Endothelial cell of umbilical vein (primary cell): ENCODE data around the gene DSCAML1. TPM values are rescaled to one million over a fixed set of nuclear protein-coding genes. Genes with fewer than 3 reads are reported as not detected.

Experiments used
- BruUV-seq: library from RNA; stranded (reverse); fragments of 400-500 nt; replicated peaks from 2 replicates; lab custom pipeline; 2021; lab: Mats Ljungman, UMichigan
- CTCF ChIA-PET: fragments of 300-600, 350-600 bp; sonication (Branson Sonifier 250); formaldehyde crosslinking; loops from one replicate; lab custom pipeline; 2021; ENCODE audit warnings: antibody characterized with exemption, inconsistent platforms; lab: Charles Lee
- POLR2A ChIA-PET: fragments of 300-600, 350-600 bp; sonication (Branson Sonifier 250); formaldehyde crosslinking; loops from one replicate; lab custom pipeline; 2021; ENCODE audit warnings: antibody characterized with exemption, inconsistent platforms; lab: Charles Lee
- DNase-seq: peaks from one replicate; pipeline ENCODE4 v3.0.0-alpha.2; 2011; ENCODE audit warnings: low read depth, low spot score
- FAIRE-seq: peaks from 2 replicates; lab custom pipeline; 2011; peaks lifted over from hg19 to GRCh38; lab: Jason Lieb, UNC
- H2AFZ ChIP-seq: 2 replicates; pipeline ENCODE4 v1.6.0; 2012; ENCODE audit warnings: low read depth, low read length, control low read depth, inconsistent platforms
- H3K27ac ChIP-seq: 2 replicates; pipeline ENCODE4 v1.5.1; 2011; ENCODE audit warnings: low read depth, mild to moderate bottlenecking, control low read depth, low read length, moderate library complexity; ENCODE audit not compliant: insufficient read depth
- H3K27me3 ChIP-seq, 2 experiments: 2 replicates each; pipeline versions ENCODE4 v1.6.0 to v1.6.1; 2011; ENCODE audit warnings: low read length in 2 of 2, mixed read lengths in 1 of 2; ENCODE audit not compliant: control insufficient read depth in 2 of 2, insufficient read depth in 2 of 2
- H3K36me3 ChIP-seq, 2 experiments: 2 replicates in 1 of 2; 3 replicates in 1 of 2; pipeline ENCODE4 v1.5.1; 2011; ENCODE audit warnings: low read length in 2 of 2, mild to moderate bottlenecking in 1 of 2, moderate library complexity in 1 of 2; ENCODE audit not compliant: control insufficient read depth in 2 of 2, insufficient read depth in 2 of 2; ENCODE audit errors: extremely low read depth in 1 of 2
- H3K4me1 ChIP-seq: 3 replicates; pipeline ENCODE4 v1.5.1; 2011; ENCODE audit warnings: mild to moderate bottlenecking, low read length; ENCODE audit not compliant: control insufficient read depth, insufficient read depth; ENCODE audit errors: extremely low read depth
- H3K4me2 ChIP-seq: 2 replicates; pipeline ENCODE4 v1.6.1; 2011; ENCODE audit warnings: low read length, control low read depth, mixed read lengths; ENCODE audit not compliant: insufficient read depth
- H3K4me3 ChIP-seq, 3 experiments: fragments of 200-600 bp in 1 of 3; sonication (generic), shearing (Covaris generic) in 1 of 3; replicated peaks in 1 of 3; 2 replicates each; pipeline ENCODE4 v1.5.1; 2011 to 2016; ENCODE audit warnings: control low read depth in 3 of 3, low read length in 3 of 3, mild to moderate bottlenecking in 2 of 3, inconsistent platforms in 1 of 3, low read depth in 1 of 3, moderate library complexity in 1 of 3; ENCODE audit not compliant: insufficient read depth in 1 of 3
- H3K79me2 ChIP-seq: 2 replicates; pipeline ENCODE4 v1.6.0; 2012; ENCODE audit warnings: low read length, inconsistent platforms; ENCODE audit not compliant: control insufficient read depth, insufficient read depth
- H3K9ac ChIP-seq: replicated peaks from 2 replicates; pipeline ENCODE3; 2011; ENCODE audit warnings: low read length, control low read depth; ENCODE audit not compliant: insufficient read depth; ENCODE audit errors: extremely low read depth
- H3K9me1 ChIP-seq: replicated peaks from 3 replicates; pipeline ENCODE4 v1.6.0; 2011; ENCODE audit warnings: mild to moderate bottlenecking, low read length; ENCODE audit not compliant: control insufficient read depth, insufficient read depth; ENCODE audit errors: extremely low read depth
- H3K9me3 ChIP-seq: replicated peaks from 2 replicates; pipeline ENCODE4 v1.5.1; 2012; ENCODE audit warnings: low read length, inconsistent platforms; ENCODE audit not compliant: control insufficient read depth, insufficient read depth
- H4K20me1 ChIP-seq: replicated peaks from 2 replicates; pipeline ENCODE3; 2011; ENCODE audit warnings: mild to moderate bottlenecking, low read length; ENCODE audit not compliant: control insufficient read depth, insufficient read depth; ENCODE audit errors: extremely low read depth
- CTCF ChIP-seq, 2 donors: IDR thresholded peaks; 1 replicate in 1 of 2; 2 replicates in 1 of 2; pipeline ENCODE4 v1.5.1; 2011; ENCODE audit warnings: low read length in 2 of 2, mild to moderate bottlenecking in 2 of 2, moderate library complexity in 2 of 2, control low read depth in 1 of 2, inconsistent platforms in 1 of 2, low read depth in 1 of 2; ENCODE audit not compliant: insufficient read depth in 1 of 2; ENCODE audit errors: extremely low read depth in 1 of 2
- EZH2 ChIP-seq: IDR thresholded peaks from 2 replicates; pipeline ENCODE4 v1.6.1; 2012; ENCODE audit warnings: borderline replicate concordance, low read depth, mild to moderate bottlenecking, moderate library complexity, low read length, inconsistent platforms; ENCODE audit not compliant: severe bottlenecking
- FOS ChIP-seq: IDR thresholded peaks from 2 replicates; pipeline ENCODE4 v1.6.1; 2011; ENCODE audit warnings: mild to moderate bottlenecking, low read length, moderate library complexity, borderline replicate concordance; ENCODE audit not compliant: insufficient read depth
- GATA2 ChIP-seq: IDR thresholded peaks from 2 replicates; pipeline ENCODE4 v1.7.0; 2011; ENCODE audit warnings: low read depth, mild to moderate bottlenecking, moderate library complexity, mixed read lengths, low read length; ENCODE audit not compliant: insufficient read length, insufficient read depth
- JUN ChIP-seq: IDR thresholded peaks from 2 replicates; pipeline ENCODE4 v1.6.1; 2011; ENCODE audit warnings: borderline replicate concordance, low read depth; ENCODE audit not compliant: insufficient read length, insufficient read depth
- MAX ChIP-seq: IDR thresholded peaks from 2 replicates; pipeline ENCODE4 v1.6.1; 2011; ENCODE audit not compliant: insufficient read depth, insufficient read length
- MYC ChIP-seq: IDR thresholded peaks from one replicate; pipeline ENCODE4 v1.6.1; 2011; ENCODE audit warnings: mild to moderate bottlenecking, low read depth, low read length
- POLR2A ChIP-seq: IDR thresholded peaks from 2 replicates; pipeline ENCODE4 v1.6.1; 2012; ENCODE audit warnings: low read depth, mild to moderate bottlenecking, control low read depth, low read length
- POLR2AphosphoS5 ChIP-seq: IDR thresholded peaks from 2 replicates; pipeline ENCODE4 v1.6.1; 2012; ENCODE audit warnings: low read depth, mild to moderate bottlenecking, control low read depth, low read length, moderate library complexity; ENCODE audit not compliant: insufficient read depth
- dilution Hi-C: fragments of 300-500 bp; cut with MboI; formaldehyde crosslinking; loops from one replicate; pipeline ENCODE4 v1.15.0; 2019; ENCODE audit warnings: low sequenced_read_pairs; ENCODE audit not compliant: extremely low pct_ligation_motif_present
- intact Hi-C: fragments of 100-400 bp; cut with micrococcal nuclease; formaldehyde crosslinking; loops from one replicate; pipeline ENCODE4 v1.10.0; 2022
- polyA plus RNA-seq, 4 experiments: library from polyadenylated mRNA; depleted of rRNA in 3 of 4; stranded (reverse) in 3 of 4; unstranded in 1 of 4; fragments of >200 nt; gene quantifications; 2 replicates each; pipeline versions ENCODE4 v1.2.1 to v1.2.3, GENCODE V29; 2011 to 2012; ENCODE audit warnings: missing spikeins in 1 of 4
- total RNA-seq: library from RNA; stranded (reverse); gene quantifications from 2 replicates; pipeline ENCODE4 v1.2.3, GENCODE V29; 2021

The DSCAML1 gene
- total and polyA plus RNA-seq, 2 donors (not counting 3 experiments of a cell fraction or from before 2014, with no cell fraction given): not detected

- no peak overlapping the region for H3K9ac ChIP-seq
- no peaks in the 10 kb centered on the region for H3K36me3 ChIP-seq
- no peaks in the 10 kb centered on the region for H3K4me1 ChIP-seq
- H3K9me3 ChIP-seq: no peaks in the 10 kb centered on the region
- CTCF ChIA-PET: no interaction called here
- no peak overlapping the region for H2AFZ ChIP-seq
- no peak overlapping the region for H3K27ac ChIP-seq
- H3K4me3 ChIP-seq: no peak overlapping the region
- intact Hi-C loops: no loop called here
- FAIRE-seq (no peak), DNase-seq (no peak)
- no peaks in the 10 kb centered on the region for H3K79me2 ChIP-seq
- no peaks in the 10 kb centered on the region for H3K27me3 ChIP-seq
- BruUV-seq: no TSS peak
- TF ChIP-seq MAX (no peak), GATA2 (no peak), POLR2AphosphoS5 (no peak), CTCF (IDR thresholded peaks at IDR 0.05; ENCODE audit: extremely low read depth in 1 of 2, insufficient read depth in 1 of 2, low read depth in 1 of 2, low read length in 2 of 2) (no peak), POLR2A (no peak), MYC (no peak), JUN (no peak), EZH2 (no peak), FOS (no peak)
- POLR2A ChIA-PET: no interaction called here
- no peaks in the 10 kb centered on the region for H4K20me1 ChIP-seq
- H3K9me1 ChIP-seq: no peaks in the 10 kb centered on the region
- dilution Hi-C loops: no loop called here
- H3K4me2 ChIP-seq: no peak overlapping the region
Measured at GRCh38 chr11:117545706-117546105, 251.3 kb downstream of the DSCAML1 start.
